IPS-11a (cell line): ENCODE results near the gene PCNX2.
"Not testable (repeated sequence)": the region's sequence is repeated elsewhere in the genome, so short reads cannot be mapped to it uniquely, and the experiment has no call there.

Source experiments
- H3K4me3 ChIP-seq: one replicate; pipeline ENCODE4 v1.5.1; 2013; ENCODE audit warnings: low read depth, low read length, control low read depth

The PCNX2 gene

DNA sequence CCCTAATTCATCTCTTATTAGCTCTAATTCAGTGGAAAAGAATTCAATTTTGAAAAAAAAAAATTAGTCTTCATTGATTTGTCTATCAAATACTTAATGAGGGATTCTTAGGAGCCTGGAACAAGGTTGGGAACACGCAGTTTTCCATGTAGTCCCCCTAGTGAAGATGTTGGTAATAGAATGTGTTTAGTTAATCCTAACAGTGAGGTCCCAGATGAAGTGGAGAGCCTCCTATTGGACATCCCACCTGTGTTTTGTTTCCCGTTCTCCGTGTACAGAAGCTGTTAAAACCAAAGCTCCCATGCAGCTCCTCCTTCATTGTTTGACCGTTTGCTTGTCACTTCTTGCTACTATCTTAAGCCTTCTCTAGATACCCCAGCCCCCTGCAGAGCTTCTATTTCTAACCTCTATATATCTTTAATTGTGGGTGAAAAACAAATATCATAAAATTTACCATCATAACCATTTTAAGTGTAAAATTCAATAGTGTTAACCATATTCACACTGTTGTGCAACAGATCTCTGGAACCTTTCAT is 67.5 kb downstream of the PCNX2 start:
- no peak overlapping the region for H3K4me3 ChIP-seq

DNA sequence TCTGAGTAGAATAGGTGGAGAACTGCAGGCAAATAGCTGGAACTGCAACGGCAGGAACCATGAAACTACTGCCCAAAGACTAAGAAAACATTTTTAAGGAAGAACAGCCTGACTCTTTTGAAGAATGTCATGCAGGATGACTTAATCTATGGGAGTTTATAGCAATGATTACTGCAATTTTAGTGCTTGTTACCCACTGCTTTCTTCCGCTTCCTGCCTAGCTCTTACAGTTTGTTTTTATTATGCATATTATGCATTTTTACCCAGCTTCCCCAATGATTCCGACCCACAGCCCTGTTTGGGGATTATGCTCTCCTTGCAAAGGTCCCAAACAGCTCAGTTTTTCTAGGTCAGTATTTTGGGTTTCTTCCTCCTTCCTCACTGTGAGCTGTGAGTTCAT is 71.2 kb downstream of the PCNX2 start:
- H3K4me3 ChIP-seq: no peak overlapping the region

- no peak overlapping the region for H3K4me3 ChIP-seq
Measured at GRCh38 chr1:233217832-233218231, 77.7 kb downstream of the PCNX2 start.

DNA sequence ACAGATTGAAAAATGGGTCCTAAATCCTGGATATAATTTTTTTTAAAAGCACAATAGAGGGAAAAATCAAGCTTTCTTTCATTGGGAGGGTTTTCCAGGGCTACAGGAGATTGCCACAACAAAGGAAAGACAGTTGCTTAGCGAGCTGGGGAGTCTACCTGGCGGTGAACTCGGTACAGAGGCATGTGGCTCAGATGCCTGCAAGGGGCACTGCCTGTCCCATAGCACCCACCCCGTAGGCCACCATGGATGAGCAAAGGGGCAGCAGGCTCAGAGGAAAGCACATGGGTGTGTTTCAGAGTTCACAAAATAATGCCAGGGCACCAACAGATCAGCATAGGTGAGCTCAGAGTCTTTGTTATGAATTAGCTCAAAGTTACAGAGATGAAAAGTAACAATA is 79.5 kb downstream of the PCNX2 start:
- no peak overlapping the region for H3K4me3 ChIP-seq

GRCh38 chr1:233215135-233215760 is 80.3 kb downstream of the PCNX2 start:
- H3K4me3 ChIP-seq: no peak overlapping the region

GRCh38 chr1:233211595-233211994 is 83.9 kb downstream of the PCNX2 start:
- H3K4me3 ChIP-seq: no peak overlapping the region

- no peak overlapping the region for H3K4me3 ChIP-seq
Measured at GRCh38 chr1:233211106-233211505, 84.4 kb downstream of the PCNX2 start.

DNA sequence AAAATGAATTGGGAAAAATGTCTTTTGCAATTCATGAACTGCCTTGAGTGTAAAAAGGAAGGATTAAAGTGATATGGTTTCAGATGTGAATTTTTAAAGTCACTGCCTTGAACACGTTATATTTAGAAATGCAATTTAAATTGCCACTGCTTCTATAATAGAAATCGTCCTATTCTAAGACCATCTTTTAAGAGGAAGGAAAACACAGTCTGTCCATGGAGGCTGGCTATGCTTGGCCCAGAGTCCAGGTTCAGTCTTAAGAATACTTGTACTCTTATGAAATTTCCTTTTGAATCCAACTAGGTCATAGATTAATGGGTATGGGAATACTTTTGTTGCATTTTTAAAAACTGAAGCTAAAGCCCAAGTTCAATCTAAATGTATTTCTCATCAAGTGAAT is 86.0 kb downstream of the PCNX2 start:
- no peak overlapping the region for H3K4me3 ChIP-seq

DNA sequence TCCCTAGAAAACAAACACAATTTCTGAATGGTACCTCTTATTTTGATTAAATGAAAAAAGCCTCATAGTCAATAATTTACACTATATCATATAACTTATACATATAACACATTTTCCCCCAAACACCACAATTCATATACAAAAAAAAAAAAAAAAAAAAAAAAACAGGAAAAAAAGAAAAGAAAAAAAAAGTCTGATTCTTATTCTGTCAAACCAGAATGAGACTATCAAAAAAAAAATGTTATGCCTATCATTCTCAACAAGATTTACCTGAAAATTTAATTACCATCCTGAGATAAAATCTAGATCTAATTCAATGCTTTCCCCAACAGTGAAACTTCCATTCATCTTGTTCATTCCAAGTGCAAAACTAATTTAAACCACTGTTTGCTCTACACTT is 86.8 kb downstream of the PCNX2 start:
- H3K4me3 ChIP-seq: no peak overlapping the region

- no peak overlapping the region for H3K4me3 ChIP-seq
Measured at GRCh38 chr1:233197940-233198339, 97.6 kb downstream of the PCNX2 start.

DNA sequence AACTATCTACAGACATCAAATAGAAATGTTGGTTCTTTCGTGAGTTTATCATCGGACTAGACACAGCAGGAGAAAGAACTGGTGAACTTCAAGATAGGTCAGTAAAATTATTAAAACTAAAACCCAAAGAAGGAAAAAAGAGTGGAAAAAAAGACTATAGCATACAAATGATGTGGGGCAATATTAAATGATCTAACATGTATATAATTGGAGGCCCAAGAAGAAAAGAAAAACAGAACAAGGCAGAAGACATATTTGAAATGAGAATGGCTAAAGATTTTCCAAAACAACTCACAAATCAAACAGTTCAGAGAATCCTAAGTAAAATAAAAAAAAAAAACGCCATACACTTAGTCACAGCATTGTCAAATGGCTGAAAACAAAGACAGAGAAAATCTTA is 101.8 kb downstream of the PCNX2 start:
- no peak overlapping the region for H3K4me3 ChIP-seq

GRCh38 chr1:233190987-233191386 is 104.5 kb downstream of the PCNX2 start:
- no peak overlapping the region for H3K4me3 ChIP-seq

- no peak overlapping the region for H3K4me3 ChIP-seq
Measured at GRCh38 chr1:233189526-233189925, 106.0 kb downstream of the PCNX2 start.

DNA sequence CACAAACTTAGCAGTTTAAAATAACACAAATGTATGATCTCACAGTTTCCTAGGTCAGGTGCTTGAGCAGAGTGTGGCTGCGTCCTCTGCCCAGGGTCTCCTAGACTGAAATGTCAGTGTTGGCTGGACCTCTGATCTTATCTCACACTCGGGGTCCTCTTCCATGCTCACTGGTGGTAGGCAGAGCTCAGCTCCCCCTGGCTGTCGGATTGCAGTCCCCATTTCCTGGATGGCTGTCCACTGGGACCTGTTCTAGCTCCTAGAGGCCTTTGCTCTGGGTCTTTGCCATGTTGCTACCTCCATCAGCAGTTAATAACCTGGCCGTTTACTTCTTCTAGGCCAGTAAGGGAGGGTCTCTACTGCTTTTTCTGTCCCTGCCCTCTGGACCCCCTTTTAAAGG is 107.5 kb downstream of the PCNX2 start:
- no peak overlapping the region for H3K4me3 ChIP-seq

DNA sequence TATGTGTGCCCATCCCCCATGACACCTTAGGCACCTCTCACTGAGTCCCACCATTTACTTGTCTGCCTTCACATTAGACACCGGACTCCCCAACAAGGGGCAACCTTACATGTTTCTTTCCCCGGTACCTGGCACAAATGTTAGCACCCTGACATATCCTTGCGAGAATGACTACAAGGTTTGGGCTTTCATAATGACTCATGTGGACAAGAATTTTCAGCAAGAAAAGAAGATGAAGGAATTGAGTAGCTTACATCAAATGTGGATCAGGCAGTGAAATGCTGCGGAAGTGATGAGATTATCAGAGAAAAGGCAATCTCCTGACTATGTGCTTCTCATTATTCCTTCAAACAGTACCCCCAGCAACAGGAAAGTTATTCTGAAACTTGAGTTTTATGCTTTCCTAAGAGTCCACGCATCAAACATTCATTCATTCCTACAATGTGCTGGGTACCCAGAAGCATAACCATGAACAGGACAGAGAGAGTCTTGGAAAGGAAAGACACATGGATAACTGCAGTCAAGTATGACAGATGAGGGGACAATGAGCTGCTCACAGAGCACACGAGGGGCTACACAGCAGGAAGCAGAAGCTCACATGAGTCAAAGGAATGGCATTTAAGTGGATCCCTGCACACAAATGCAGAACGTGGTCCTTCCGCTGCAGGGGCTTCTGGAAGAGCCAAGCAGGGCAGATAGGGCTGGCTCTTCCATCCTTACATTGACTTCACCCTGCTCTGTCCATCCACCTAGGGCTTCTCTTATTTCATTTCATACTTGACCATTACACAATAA is 112.1 kb downstream of the PCNX2 start:
- no peak overlapping the region for H3K4me3 ChIP-seq

DNA sequence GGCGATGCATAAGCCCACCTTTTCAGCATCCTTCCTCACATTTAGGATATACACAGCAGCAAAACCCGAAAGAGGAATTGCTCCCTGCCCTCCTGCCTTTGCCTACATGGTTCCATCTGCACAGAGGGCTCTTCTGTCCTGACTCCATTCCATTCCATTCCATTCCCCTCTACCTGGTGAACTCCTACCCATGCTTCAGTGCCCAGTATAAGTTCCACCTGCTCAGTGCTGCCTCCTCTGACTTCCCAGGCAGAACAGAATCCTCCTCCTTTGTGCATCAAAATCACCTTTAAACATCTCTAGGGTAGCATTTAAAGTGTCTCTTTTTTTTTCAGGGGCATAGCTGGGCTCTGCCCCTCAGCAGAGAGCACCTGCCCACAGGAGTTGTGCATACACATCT is 112.9 kb downstream of the PCNX2 start:
- H3K4me3 ChIP-seq: no peak overlapping the region

GRCh38 chr1:233180641-233181364 is 114.7 kb downstream of the PCNX2 start:
- H3K4me3 ChIP-seq: no peak overlapping the region

DNA sequence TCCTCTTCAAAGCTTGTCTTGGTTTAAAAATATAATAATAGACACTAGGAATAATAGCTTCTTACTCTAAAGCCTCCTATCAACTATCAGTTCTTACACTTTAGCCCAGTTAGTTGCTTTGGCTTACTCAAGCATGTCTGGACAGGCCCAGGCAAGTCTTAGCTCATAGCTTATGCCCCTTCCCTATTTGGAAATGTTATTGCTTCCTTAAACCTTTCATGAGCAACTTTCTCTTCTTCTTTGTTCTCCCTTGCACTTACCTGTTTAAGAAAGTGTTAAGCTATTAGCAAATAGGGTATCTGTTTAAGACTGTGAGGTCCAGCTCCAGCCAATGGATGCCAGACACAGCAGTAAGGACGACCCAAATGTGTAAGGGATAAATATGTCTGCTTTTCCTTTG is 115.9 kb downstream of the PCNX2 start:
- not testable (repeated sequence) for H3K4me3 ChIP-seq

GRCh38 chr1:233172201-233172600 is 123.3 kb downstream of the PCNX2 start:
- no peak overlapping the region for H3K4me3 ChIP-seq

DNA sequence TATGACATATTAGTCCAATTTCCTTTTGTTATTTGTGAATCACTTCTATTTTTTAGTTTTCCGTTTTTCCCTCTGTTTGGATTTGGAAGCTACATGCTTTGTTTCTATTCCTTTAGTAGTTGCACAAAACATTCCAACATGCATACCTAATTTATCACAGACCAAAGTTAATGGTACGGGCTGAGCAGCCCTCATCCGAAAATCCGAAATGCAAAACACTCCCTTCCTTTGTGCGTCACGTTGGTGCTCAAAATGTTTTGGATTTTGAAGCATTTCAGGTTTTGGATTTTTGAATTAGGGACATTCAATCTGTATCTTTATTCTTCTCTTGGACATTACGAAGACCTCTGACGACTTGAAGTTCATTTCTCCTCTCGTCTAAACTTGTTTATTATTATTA is 124.8 kb downstream of the PCNX2 start:
- no peak overlapping the region for H3K4me3 ChIP-seq

DNA sequence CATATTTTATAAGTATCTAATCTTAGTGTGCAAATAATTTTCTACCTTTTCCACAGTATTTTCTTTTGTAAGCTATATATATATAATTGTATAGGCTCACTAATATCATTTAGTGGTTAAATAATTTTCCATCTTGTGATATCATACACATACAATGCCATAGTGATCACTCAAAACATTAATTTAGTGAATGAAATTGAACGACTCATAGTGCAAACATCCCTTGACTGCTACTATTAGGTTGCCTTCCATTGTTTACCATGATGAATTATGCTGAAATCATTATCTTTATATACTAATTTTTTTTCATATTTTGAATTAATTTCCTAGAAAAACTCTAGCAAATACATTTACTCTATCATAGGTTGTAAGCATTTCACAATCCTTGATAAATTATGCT is 127.1 kb downstream of the PCNX2 start:
- no peak overlapping the region for H3K4me3 ChIP-seq

GRCh38 chr1:233166896-233167295 is 128.6 kb downstream of the PCNX2 start:
- no peak overlapping the region for H3K4me3 ChIP-seq
